Activated CD4-positive, alpha-beta T cell treated with anti-CD3 and anti-CD28 coated beads, Interleukin-2, amount 10 ng/mL, durations not matched to agents 7 days and 5 days (primary cell): ENCODE measurements around the gene ARHGAP15. TPM values are rescaled to one million over a fixed set of nuclear protein-coding genes. Genes with fewer than 3 reads are reported as not detected.

Source experiments
- CTCF ChIA-PET: fragments of 350-600 bp; sonication (Branson Sonifier 250); formaldehyde crosslinking; loops from one replicate; lab custom pipeline; 2021; ENCODE audit warnings: antibody characterized with exemption; lab: Charles Lee
- POLR2A ChIA-PET: fragments of 350-600 bp; sonication (Branson Sonifier 250); formaldehyde crosslinking; loops from one replicate; lab custom pipeline; 2021; ENCODE audit warnings: antibody characterized with exemption; lab: Charles Lee
- DNase-seq: peaks from one replicate; pipeline ENCODE4 v3.0.0-alpha.2; 2020
- H3K27ac Mint-ChIP-seq: one replicate; pipeline ENCODE4 v1.8.0; 2021; ENCODE audit warnings: mild to moderate bottlenecking, moderate library complexity, mixed read lengths
- H3K27me3 Mint-ChIP-seq: one replicate; pipeline ENCODE4 v1.8.0; 2021; ENCODE audit warnings: mixed read lengths
- H3K36me3 Mint-ChIP-seq: one replicate; pipeline ENCODE4 v1.8.0; 2021; ENCODE audit warnings: low read depth, mixed read lengths
- H3K4me1 Mint-ChIP-seq: one replicate; pipeline ENCODE4 v1.8.0; 2021; ENCODE audit warnings: mixed read lengths
- H3K4me3 Mint-ChIP-seq: one replicate; pipeline ENCODE4 v1.8.0; 2021; ENCODE audit warnings: mild to moderate bottlenecking, moderate library complexity, mixed read lengths
- H3K9me3 Mint-ChIP-seq: one replicate; pipeline ENCODE4 v1.8.0; 2021; ENCODE audit warnings: mixed read lengths
- total RNA-seq, 2 experiments: library from RNA; stranded (reverse); gene quantifications; one replicate each; pipeline ENCODE4 v1.2.3, GENCODE V29; 2021

ARHGAP15 gene
- total RNA-seq, 2 experiments from 2014 or later: 189 to 197 TPM

DNA sequence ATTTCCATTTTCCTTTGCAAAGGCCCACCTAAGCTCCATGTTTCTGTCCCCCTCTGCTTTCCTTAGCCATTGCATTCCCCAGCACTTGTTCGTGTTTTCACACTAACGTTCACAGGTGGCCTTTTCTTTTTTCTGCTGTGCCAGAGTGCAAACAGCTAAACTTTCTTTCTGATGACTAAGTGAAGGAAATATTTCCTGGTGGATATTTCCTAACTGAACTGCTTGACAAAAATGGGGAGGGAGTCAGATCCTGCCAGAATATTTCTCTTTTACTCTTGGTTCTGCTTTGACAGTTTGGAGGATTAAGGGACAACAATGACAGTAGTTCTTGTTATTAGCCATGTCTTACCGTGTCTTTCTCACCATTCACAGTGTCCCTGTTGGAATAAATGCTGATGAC lies 344.0 kb downstream of the ARHGAP15 start:
- ChIA-PET POLR2A (no interaction called here), CTCF (no interaction called here)
- Mint-ChIP-seq H3K27ac (no peak overlapping the region), H3K27me3 (no peaks in the 10 kb centered on the region), H3K4me3 (no peak overlapping the region), H3K4me1 (peaks cover 19% of the 10 kb centered on the region), H3K9me3 (no peaks in the 10 kb centered on the region), H3K36me3 (peaks cover 32% of the 10 kb centered on the region)
- no peak for DNase-seq

DNA sequence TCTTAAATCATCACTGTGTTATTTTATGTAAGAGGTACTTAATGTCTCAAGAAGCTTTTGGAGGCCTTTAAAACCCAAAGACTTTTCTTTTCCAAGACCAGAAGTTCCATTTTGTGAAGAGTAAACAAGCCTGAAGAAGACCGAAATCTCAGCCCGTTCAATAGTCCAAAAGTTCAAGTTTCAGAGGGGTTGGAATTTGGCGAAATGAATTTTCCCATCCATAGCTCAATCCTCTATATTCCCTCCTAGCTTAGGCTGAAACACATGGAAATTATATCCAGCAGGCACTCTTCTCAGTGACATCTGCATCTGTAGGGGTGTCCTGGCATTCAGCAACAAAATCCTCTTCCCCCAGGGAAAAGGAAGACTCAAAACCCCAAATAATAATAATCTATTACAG lies 344.6 kb downstream of the ARHGAP15 start:
- Mint-ChIP-seq H3K27me3 (no peaks in the 10 kb centered on the region), H3K9me3 (no peaks in the 10 kb centered on the region), H3K36me3 (peaks cover 33% of the 10 kb centered on the region), H3K4me1 (peaks cover 13% of the 10 kb centered on the region), H3K4me3 (no peak overlapping the region), H3K27ac (no peak overlapping the region)
- ChIA-PET POLR2A (no interaction called here), CTCF (no interaction called here)
- no peak for DNase-seq

DNA sequence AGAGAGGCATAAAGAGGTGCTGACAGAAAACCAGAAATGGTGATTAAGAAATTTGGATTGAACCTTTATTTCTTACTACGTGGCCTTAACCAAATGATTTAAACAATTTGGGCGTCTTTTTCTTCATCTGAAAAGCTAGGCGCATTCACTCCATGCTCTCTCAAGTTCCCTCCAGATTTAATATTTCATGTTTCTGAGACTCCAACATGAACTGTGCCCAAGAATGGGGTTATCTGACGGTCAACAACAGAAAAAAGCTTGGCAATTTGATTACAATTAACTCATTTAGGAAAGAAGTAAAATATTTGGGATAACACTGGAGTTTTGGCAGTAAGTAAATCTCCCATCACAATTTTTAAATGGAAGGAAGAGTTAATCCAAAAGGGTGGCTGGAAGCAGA lies 345.4 kb downstream of the ARHGAP15 start:
- H3K9me3 Mint-ChIP-seq: no peaks in the 10 kb centered on the region

DNA sequence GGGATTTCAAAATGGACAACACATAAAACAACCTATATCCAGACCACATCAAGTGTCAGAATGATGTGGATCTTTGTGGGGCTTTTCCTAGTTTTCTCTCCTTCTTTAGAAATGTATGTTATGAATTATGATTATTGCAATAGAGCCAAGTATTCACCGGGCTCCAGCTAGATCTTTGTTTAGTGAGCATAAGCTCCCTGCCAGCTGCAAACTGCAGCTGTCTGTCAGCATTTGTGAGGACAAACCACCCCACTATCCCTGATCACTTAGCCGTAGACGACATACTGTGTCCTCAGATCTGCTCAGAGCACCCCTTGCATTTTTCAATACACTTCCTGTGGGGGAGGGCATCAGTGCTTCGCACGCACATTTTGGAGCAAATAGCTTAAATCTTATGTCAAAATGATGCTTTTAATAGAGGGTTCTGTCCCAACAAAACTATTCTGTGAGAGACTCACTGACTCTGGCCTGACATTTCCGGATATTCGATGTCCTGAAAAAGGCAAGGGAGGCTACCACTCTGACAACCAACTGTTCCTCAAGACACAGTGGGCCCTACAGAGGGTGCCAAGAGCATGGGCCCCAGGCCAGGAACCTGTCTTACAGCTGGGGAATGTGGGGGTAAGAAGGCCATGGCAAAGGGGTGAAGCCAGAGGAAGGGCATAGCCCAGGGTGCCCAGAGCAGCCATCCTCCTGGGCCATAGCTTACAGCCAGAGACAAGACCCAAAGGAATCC lies 346.0 kb downstream of the ARHGAP15 start:
- no peak for DNase-seq
- H3K27me3 Mint-ChIP-seq: no peaks in the 10 kb centered on the region
- peaks cover 31% of the 10 kb centered on the region for H3K36me3 Mint-ChIP-seq
- ChIA-PET CTCF (interaction anchor here (0.7 kb wide), 1 partner anchor 14 kb away, joined by 3 read pairs; no protein-coding TSS in a partner anchor), POLR2A (no interaction called here)
- H3K9me3 Mint-ChIP-seq: no peaks in the 10 kb centered on the region
- peak overlapping the region; percentile 33 for H3K27ac Mint-ChIP-seq
- peaks cover 11% of the 10 kb centered on the region for H3K4me1 Mint-ChIP-seq
- H3K4me3 Mint-ChIP-seq: no peak overlapping the region

More for the DNA sequence above, 345.4 kb downstream of the ARHGAP15 start:
- Mint-ChIP-seq H3K27ac (no peak overlapping the region), H3K27me3 (no peaks in the 10 kb centered on the region), H3K36me3 (peaks cover 33% of the 10 kb centered on the region), H3K4me1 (peaks cover 11% of the 10 kb centered on the region), H3K4me3 (no peak overlapping the region)
- DNase-seq: no peak
- ChIA-PET CTCF (no interaction called here), POLR2A (no interaction called here)

DNA sequence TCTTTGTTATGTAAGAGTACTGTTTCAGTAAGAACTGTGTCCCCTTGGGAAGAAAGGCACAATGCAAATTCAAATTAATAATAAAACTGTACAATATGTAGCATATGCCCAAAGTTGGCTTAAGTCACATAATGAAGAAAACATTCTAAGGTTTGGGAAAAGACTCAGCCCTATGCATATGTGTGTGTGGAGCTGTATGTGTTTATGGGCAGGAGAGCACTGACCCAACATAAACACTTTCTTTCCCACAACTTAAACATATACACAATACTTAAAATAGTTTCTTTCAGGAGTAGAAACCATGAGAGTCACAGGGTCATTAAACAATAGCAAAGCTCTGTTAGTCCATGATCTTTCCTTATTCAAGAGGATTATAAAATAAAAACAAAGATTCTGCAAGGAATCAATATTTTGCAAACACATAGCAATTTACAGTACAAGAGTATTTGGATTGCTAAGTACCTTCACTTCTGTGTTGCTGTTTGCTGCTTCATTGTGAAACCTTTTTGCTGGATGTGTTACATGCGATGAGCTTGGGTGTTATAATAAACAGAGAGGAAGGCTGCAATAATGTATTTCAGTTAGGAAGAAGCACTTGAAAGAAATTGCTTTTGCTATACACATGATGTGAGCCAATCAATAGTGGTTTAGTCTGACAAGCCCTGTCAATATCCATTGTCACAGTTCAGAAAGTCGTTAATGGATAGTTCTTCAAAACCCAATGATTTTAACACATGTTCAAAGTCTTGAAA lies 347.3 kb downstream of the ARHGAP15 start:
- no peaks in the 10 kb centered on the region for H3K9me3 Mint-ChIP-seq
- no peak for DNase-seq
- H3K4me3 Mint-ChIP-seq: no peak overlapping the region
- H3K27me3 Mint-ChIP-seq: no peaks in the 10 kb centered on the region
- no peak overlapping the region for H3K27ac Mint-ChIP-seq
- H3K4me1 Mint-ChIP-seq: peaks cover 11% of the 10 kb centered on the region
- CTCF ChIA-PET: interaction anchor here (0.7 to 0.9 kb wide), 2 partner anchors 13 to 36 kb away, joined by 3 read pairs; no protein-coding TSS in a partner anchor
- POLR2A ChIA-PET: interaction anchor here (0.7 kb wide), 1 partner anchor 577 kb away, joined by 3 read pairs; no protein-coding TSS in a partner anchor
- peaks cover 31% of the 10 kb centered on the region for H3K36me3 Mint-ChIP-seq

DNA sequence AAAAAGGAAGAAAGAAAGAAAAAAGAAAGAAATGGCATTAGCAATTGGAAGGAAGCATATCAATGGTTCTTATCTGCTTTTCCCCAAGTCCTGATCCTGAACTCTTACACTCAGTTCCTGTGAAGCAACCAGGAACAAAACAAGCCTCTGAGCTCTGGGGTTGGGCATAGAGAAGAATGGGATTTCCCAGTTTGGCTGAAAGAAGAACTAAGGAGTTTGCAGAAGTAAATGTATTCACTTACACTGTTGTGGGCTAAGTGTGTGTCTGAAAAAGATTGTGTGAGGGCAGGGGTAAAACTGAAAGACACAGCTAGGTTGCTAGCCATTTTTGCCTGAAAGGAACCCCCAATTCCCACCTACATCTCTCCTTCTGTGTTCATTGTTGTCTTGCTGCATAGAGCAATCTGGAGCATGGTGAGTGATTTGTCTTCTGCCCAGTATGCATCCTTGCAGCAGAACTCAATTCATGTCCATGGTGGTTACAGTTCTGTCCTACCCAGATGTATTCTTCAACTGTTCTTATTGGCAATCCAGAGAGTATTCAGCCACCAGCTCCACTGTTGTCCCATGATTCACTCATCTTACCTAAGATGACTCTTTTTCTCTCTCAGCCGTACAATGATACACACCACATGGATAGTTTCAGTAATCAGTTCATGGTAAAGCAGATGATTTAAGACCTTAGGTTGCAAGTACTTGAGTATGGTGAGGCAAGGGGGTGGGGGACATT lies 348.7 kb downstream of the ARHGAP15 start:
- Mint-ChIP-seq H3K27me3 (no peaks in the 10 kb centered on the region), H3K36me3 (peaks cover 24% of the 10 kb centered on the region), H3K4me1 (peaks cover 10% of the 10 kb centered on the region), H3K4me3 (no peak overlapping the region), H3K27ac (peak overlapping the region; percentile 50), H3K9me3 (no peaks in the 10 kb centered on the region)
- ChIA-PET CTCF (no interaction called here), POLR2A (no interaction called here)
- no peak for DNase-seq

DNA sequence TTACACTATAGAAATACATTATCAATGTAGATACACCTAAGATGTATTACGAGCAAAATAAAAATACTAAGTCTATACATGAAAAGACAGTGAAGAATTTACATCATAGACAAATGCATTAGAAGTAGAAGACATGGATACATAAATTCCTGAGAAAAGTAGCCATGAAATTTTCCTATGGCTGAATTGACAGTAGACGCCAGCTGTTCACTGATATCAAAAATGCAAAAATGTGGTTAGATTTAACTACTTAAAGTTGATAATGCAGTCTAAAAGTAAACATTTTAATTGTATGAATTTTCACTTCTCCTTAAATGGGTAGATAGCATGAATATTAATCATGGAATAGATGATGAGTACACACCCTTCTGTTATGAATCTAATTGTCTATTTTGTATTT lies 350.9 kb downstream of the ARHGAP15 start:
- ChIA-PET POLR2A (no interaction called here), CTCF (no interaction called here)
- H3K36me3 Mint-ChIP-seq: peaks cover 17% of the 10 kb centered on the region
- no peaks in the 10 kb centered on the region for H3K27me3 Mint-ChIP-seq
- no peak for DNase-seq
- H3K4me1 Mint-ChIP-seq: peaks cover 5% of the 10 kb centered on the region
- H3K9me3 Mint-ChIP-seq: no peaks in the 10 kb centered on the region
- H3K4me3 Mint-ChIP-seq: no peak overlapping the region
- H3K27ac Mint-ChIP-seq: peak overlapping the region; percentile 6

DNA sequence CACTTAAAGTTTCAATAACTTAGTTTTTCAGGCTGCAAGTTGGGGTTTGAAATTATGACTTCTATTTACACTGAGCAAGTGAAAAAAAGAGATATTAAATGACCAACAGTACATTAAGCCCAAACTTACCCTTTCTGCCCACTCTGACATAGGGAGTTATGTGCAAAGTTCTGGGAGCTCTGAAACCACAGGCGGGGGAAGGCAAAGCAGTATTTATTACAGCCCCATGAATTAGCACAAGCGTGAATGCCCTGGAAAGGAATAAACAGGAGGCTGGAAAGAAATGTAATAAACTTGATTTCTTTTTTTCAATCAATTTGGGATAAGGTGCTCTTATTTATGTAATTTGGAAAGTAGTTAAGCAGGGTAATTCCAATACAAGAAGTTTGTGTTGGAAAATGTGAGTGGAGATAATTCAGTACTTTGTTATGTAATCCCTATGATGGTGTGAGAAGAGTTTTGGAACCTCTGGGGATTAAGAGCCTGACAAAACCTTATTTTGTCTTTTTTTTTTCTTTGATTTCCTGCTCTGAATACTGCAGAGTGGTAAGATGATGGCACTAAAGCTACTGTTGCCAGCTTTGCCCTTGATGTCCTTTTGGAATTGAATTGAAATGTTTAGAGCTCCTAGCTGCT lies 351.5 kb downstream of the ARHGAP15 start:
- H3K36me3 Mint-ChIP-seq: peaks cover 14% of the 10 kb centered on the region
- ChIA-PET POLR2A (no interaction called here), CTCF (no interaction called here)
- peaks cover 3% of the 10 kb centered on the region for H3K4me1 Mint-ChIP-seq
- H3K4me3 Mint-ChIP-seq: no peak overlapping the region
- H3K9me3 Mint-ChIP-seq: no peaks in the 10 kb centered on the region
- no peaks in the 10 kb centered on the region for H3K27me3 Mint-ChIP-seq
- H3K27ac Mint-ChIP-seq: no peak overlapping the region
- DNase-seq: no peak

DNA sequence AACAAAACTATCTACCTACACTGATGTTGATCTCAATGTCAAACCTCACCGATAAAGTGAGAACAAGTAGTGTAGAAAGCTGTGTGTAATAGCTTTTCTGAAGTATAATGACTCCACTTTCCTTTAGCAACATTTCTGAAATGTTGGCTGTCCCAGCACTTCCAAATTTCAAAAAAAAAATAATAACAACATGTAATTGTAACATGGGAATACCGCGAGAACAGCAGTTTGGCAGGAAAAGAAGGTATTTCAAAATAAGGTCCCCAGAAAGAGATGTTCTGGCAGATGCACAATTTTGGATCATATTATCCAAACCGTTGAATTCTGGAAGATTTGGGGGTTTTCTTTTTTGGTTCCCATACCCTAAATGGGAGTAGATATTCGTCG lies 352.0 kb downstream of the ARHGAP15 start:
- Mint-ChIP-seq H3K27me3 (no peaks in the 10 kb centered on the region), H3K4me3 (no peak overlapping the region), H3K9me3 (no peaks in the 10 kb centered on the region), H3K4me1 (peaks cover 3% of the 10 kb centered on the region), H3K36me3 (peaks cover 14% of the 10 kb centered on the region), H3K27ac (no peak overlapping the region)
- no peak for DNase-seq
- POLR2A ChIA-PET: no interaction called here
- CTCF ChIA-PET: no interaction called here

DNA sequence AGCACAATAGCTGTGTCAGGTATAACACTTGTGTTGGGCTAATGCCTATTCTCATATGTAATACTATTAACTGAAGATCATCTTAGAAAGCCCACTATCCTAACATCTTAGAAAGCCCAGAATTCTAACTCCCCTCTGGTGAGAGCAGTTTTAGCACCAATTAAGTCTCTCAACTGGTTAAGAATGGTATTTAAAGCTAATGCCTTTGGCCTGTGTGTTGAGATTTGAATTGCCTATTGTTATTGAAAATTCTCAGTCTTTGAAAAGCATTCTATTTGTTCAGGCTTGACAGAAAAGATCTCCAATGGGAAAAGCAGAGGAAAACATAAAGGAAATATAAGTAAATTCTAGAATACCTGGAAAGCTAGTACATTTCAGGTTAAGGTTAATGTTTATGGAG lies 352.5 kb downstream of the ARHGAP15 start:
- Mint-ChIP-seq H3K9me3 (no peaks in the 10 kb centered on the region), H3K27me3 (no peaks in the 10 kb centered on the region), H3K4me1 (peaks cover 3% of the 10 kb centered on the region), H3K27ac (no peak overlapping the region), H3K4me3 (no peak overlapping the region), H3K36me3 (peaks cover 16% of the 10 kb centered on the region)
- POLR2A ChIA-PET: no interaction called here
- DNase-seq: no peak
- CTCF ChIA-PET: interaction anchor here (0.7 kb wide), 1 partner anchor 1115 kb away, joined by 3 read pairs; no protein-coding TSS in a partner anchor

DNA sequence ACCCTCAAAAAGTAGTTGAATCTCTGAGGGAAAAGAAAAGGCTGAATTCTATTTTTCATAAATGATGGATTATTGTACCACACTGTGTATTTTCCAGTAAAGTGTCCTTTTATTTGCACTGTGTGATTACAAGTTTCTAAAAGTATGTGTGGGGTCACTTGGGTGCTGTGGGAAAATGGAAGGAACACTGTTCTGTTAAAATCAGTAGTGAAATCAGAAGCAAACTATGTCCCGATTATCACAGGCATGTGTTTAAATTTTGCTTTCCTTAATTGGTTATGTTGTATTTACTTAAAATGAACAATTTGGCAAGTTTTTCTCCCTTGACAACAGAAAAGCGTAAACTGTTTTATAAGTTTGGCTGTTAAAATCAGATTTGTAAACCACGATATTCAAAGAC lies 353.1 kb downstream of the ARHGAP15 start:
- DNase-seq: no peak
- Mint-ChIP-seq H3K9me3 (no peaks in the 10 kb centered on the region), H3K36me3 (peaks cover 21% of the 10 kb centered on the region), H3K27me3 (no peaks in the 10 kb centered on the region), H3K4me1 (peaks cover 3% of the 10 kb centered on the region), H3K4me3 (no peak overlapping the region), H3K27ac (no peak overlapping the region)
- ChIA-PET POLR2A (no interaction called here), CTCF (interaction anchor here (0.7 kb wide), 1 partner anchor 1114 kb away, joined by 3 read pairs; no protein-coding TSS in a partner anchor)

DNA sequence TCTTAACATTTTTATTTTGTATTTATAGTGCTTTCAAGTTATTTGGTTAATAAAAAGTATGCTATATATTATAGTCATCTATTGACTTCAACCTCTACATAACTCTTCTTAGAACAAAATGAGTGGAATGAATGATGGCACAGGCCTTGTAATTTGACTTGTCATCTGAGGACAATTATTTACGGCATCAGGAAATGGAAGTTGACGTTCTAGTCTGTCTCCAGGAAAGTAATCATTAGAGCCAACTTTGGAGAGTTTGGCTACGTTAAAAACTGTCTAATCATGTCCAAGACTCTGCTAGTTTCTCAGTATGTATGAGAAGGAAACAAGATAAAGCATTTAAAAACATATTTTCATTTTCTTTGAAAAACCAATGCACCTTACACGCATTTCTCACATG lies 353.6 kb downstream of the ARHGAP15 start:
- H3K36me3 Mint-ChIP-seq: peaks cover 24% of the 10 kb centered on the region
- no peak for DNase-seq
- peaks cover 3% of the 10 kb centered on the region for H3K4me1 Mint-ChIP-seq
- H3K27me3 Mint-ChIP-seq: no peaks in the 10 kb centered on the region
- ChIA-PET CTCF (no interaction called here), POLR2A (no interaction called here)
- peaks cover 1% of the 10 kb centered on the region for H3K9me3 Mint-ChIP-seq
- no peak overlapping the region for H3K27ac Mint-ChIP-seq
- no peak overlapping the region for H3K4me3 Mint-ChIP-seq
